GM12864 (cell line): Measurements from ENCODE around the gene BRF1.
"Not testable (repeated sequence)": the region's sequence is repeated elsewhere in the genome, so short reads cannot be mapped to it uniquely, and the experiment has no call there.

Experiments
- DNase-seq: peaks from one replicate; pipeline ENCODE4 v3.0.0-alpha.2; 2011; ENCODE audit warnings: low read depth
- H3K4me3 ChIP-seq: 2 replicates; pipeline ENCODE4 v1.5.1; 2011; ENCODE audit warnings: mild to moderate bottlenecking, low read depth, low read length, control low read depth
- CTCF ChIP-seq: IDR thresholded peaks from 2 replicates; pipeline ENCODE4 v1.5.1; 2011; ENCODE audit warnings: low read depth, mild to moderate bottlenecking, moderate library complexity, low read length, control low read depth, inconsistent platforms; ENCODE audit errors: missing control alignments

Gene BRF1

DNA sequence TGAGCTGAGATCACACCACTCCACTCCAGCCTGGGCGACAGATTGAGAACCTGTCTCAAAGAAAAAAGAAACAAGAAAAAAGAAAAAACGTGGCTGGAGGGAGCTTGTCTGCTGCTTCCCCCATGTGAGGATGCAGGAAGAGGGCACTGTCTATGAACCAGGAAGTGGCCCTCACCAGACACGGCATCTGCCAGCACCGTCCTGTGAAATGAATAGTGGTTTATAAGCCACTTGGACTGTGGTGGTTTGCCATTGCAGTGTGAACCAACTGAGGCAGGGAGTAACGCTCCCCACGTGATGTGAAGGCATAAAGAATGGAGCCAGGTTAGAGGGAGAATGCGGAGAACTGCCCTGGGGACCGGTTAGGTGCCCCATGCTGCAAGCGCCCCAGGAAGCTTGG lies 4.5 kb upstream of the BRF1 start:
- H3K4me3 ChIP-seq: no peak overlapping the region
- no peak for DNase-seq
- TF ChIP-seq CTCF: no peak

DNA sequence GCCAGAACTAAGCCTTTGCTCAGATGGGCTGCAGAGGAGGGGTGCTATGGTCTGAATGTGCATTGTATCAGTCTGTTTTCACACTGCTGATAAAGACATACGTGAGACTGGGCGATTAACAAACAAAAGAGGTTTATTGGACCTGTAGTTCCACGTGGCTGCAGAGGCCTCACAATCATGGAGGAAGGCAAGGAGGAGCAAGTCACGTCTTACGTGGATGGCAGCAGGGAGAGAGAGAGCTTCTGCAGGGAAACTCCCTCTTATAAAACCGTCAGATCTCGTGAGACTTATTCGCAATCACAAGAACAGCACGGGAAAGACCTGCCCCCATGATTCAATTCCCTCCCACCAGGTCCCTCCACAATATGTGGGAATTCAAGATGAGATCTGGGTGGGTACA lies 3.8 kb upstream of the BRF1 start:
- no peak overlapping the region for H3K4me3 ChIP-seq
- DNase-seq: no peak
- no peak for TF ChIP-seq CTCF

GRCh38 chr14:105303949-105304348 lies 3.1 kb upstream of the BRF1 start:
- H3K4me3 ChIP-seq: no peak overlapping the region
- no peak for DNase-seq
- no peak for TF ChIP-seq CTCF

DNA sequence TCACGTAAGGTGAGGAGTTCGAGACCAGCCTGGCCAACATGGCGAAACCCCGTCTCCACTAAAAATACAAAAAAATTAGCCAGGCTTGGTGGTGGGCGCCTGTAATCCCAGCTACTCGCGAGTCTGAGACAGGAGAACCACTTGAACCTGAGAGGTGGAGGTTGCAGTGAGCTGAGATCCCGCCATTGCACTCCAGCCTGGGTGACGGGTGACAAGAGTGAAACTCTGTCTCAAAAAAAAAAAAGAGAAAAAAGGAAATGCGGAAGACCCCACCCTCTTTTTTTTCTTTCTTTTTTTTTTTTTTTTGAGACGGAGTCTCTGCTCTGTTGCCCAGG lies 1.1 kb upstream of the BRF1 start:
- DNase-seq, H3K4me3 ChIP-seq: not testable (repeated sequence)

GRCh38 chr14:105301103-105301914 lies 508 bp upstream of the BRF1 start:
- peak overlapping the region; percentile 93 for H3K4me3 ChIP-seq
- peak; percentile 77 for DNase-seq
- no peak for TF ChIP-seq CTCF

DNA sequence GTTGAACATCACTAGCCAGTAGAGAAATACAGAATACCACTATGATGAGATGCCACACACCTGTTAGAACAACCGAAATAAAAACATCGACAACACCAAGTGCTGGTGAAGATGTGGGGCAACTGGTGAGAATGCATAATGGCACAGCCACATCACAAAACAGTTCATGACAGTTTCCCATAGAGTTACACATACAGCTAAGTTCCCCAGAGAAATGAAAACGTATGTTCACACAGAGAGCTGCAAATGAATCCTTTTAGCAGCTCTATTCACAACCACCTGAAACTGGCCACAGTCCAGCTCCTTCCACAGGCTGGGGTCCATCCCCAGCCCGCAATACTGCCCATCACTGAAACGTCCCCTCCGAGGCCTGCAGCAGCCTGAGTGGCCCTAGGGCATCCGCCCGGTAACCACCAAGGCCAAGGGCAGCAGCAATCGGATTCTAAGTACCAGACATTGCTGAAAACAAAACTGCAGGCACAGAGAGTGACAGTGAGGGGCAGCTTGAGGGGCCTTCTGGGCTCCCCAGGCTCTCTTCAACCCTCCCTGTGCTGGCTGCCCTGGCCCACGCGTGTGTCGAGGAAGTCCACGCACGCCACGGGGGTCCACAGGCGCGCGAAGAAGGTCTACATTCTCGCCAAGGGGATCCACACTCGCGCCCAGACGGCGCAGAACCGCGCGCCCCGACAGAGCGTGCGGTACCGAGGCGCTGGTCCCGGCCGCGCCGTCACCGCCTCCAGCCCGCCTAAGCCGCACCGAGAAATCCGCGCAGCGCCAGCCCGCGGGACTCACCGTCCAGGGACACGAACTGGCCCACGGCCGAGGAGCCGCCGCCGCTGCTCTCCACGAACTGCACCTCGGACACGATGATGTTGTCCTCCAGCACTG lies 903 bp downstream of the BRF1 start:
- no peak for TF ChIP-seq CTCF
- no peak for DNase-seq
- peak overlapping the region; percentile 93 for H3K4me3 ChIP-seq

- DNase-seq, H3K4me3 ChIP-seq: not testable (repeated sequence)
These were observed 3.5 kb downstream of the BRF1 start for GRCh38 chr14:105297311-105297710.
